Muscle layer of duodenum (tissue), 2 donors: Measurements from ENCODE around the gene MVB12B.

Experiments used
- H3K27ac ChIP-seq: one replicate; pipeline ENCODE4 v1.7.0; 2013; ENCODE audit warnings: mild to moderate bottlenecking, low read length
- H3K27me3 ChIP-seq: one replicate; pipeline ENCODE4 v1.7.0; 2013; ENCODE audit warnings: low read depth, mild to moderate bottlenecking, control low read depth, low read length
- H3K36me3 ChIP-seq, 2 donors: one replicate each; pipeline ENCODE4 v1.7.0; 2013; ENCODE audit warnings: low read length in 2 of 2, control low read depth in 1 of 2, mild to moderate bottlenecking in 1 of 2; ENCODE audit not compliant: insufficient read depth in 2 of 2, control insufficient read depth in 1 of 2
- H3K4me1 ChIP-seq, 2 donors: one replicate each; pipeline ENCODE4 v1.7.0; 2013; ENCODE audit warnings: low read length in 2 of 2, mild to moderate bottlenecking in 2 of 2, control low read depth in 1 of 2, moderate library complexity in 1 of 2; ENCODE audit not compliant: insufficient read depth in 2 of 2, control insufficient read depth in 1 of 2
- H3K4me3 ChIP-seq, 2 donors: one replicate each; pipeline ENCODE4 v1.7.0; 2013; ENCODE audit warnings: low read length in 2 of 2, low read depth in 1 of 2, mild to moderate bottlenecking in 1 of 2
- H3K9me3 ChIP-seq, 2 donors: one replicate each; pipeline ENCODE4 v1.7.0; 2013; ENCODE audit warnings: low read length in 2 of 2, control low read depth in 1 of 2, mild to moderate bottlenecking in 1 of 2; ENCODE audit not compliant: control insufficient read depth in 1 of 2
- donor health status: healthy.

MVB12B gene

DNA sequence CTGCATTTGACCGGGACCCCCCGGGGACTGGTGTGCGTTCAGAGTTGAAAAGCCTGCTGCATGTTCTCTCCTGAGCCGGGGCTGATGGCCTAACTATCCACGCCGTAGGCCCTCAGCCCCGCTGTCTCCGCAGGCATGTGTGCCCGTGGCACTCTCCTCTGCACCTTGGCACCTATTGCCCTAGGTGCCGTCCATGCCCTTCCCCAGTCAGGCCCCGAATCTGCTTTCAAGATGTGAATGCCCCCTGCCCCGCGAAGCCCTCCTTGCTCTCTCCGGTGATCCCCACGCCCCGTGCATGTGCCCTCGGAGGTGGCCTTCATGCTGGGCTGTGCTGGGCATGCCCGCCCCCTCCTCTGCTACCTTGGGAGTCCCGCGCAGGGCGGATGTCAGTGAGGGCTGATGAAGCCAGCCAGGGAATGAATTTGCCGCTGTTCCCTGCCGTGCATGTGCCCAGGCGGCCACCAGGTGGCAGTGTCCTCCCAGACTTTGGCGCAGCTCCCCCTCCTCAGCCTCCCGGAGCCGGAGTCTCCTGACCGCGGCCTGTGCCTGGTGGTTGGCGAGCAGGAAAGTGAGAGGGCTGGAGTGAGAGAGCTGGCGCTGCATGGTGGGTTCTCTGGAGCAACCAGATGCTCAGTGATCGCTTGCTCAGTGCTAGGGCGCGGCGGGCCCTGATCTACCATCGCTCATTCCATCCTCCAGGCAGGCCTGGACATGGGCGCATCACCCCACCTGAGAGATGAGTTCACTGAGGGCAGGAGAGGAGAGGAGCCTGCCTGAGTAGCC, 174.2 kb downstream of the MVB12B start:
- H3K27ac ChIP-seq, result no peak overlapping the region
- H3K36me3 ChIP-seq, result peaks cover 4 to 20% of the 10 kb centered on the region in 2 donors
- H3K27me3 ChIP-seq, result no peaks in the 10 kb centered on the region
- H3K9me3 ChIP-seq, result no peaks in the 10 kb centered on the region
- H3K4me3 ChIP-seq, result no peak overlapping the region
- H3K4me1 ChIP-seq, result peaks cover 0 to 15% of the 10 kb centered on the region in 2 donors

GRCh38 chr9:126501383-126502331, 175.0 kb downstream of the MVB12B start:
- H3K27me3 ChIP-seq, result no peaks in the 10 kb centered on the region
- peaks cover 0 to 15% of the 10 kb centered on the region in 2 donors for H3K4me1 ChIP-seq
- H3K4me3 ChIP-seq, result no peak overlapping the region
- no peaks in the 10 kb centered on the region for H3K9me3 ChIP-seq
- no peak overlapping the region for H3K27ac ChIP-seq
- peaks cover 4 to 19% of the 10 kb centered on the region in 2 donors for H3K36me3 ChIP-seq

- H3K9me3 ChIP-seq, result no peaks in the 10 kb centered on the region
- no peak overlapping the region for H3K27ac ChIP-seq
- peaks cover 4 to 19% of the 10 kb centered on the region in 2 donors for H3K36me3 ChIP-seq
- no peak overlapping the region for H3K4me3 ChIP-seq
- peaks cover 0 to 15% of the 10 kb centered on the region in 2 donors for H3K4me1 ChIP-seq
- H3K27me3 ChIP-seq, result no peaks in the 10 kb centered on the region
Observed at GRCh38 chr9:126502417-126503332, 176.0 kb downstream of the MVB12B start.

- Histone ChIP-seq H3K27me3 (no peaks in the 10 kb centered on the region), H3K4me1 (peaks cover 0 to 15% of the 10 kb centered on the region in 2 donors), H3K4me3 (no peak overlapping the region), H3K27ac (no peak overlapping the region), H3K9me3 (no peaks in the 10 kb centered on the region), H3K36me3 (peaks cover 4 to 19% of the 10 kb centered on the region in 2 donors)
Observed at GRCh38 chr9:126503333-126504085, 176.9 kb downstream of the MVB12B start.

DNA sequence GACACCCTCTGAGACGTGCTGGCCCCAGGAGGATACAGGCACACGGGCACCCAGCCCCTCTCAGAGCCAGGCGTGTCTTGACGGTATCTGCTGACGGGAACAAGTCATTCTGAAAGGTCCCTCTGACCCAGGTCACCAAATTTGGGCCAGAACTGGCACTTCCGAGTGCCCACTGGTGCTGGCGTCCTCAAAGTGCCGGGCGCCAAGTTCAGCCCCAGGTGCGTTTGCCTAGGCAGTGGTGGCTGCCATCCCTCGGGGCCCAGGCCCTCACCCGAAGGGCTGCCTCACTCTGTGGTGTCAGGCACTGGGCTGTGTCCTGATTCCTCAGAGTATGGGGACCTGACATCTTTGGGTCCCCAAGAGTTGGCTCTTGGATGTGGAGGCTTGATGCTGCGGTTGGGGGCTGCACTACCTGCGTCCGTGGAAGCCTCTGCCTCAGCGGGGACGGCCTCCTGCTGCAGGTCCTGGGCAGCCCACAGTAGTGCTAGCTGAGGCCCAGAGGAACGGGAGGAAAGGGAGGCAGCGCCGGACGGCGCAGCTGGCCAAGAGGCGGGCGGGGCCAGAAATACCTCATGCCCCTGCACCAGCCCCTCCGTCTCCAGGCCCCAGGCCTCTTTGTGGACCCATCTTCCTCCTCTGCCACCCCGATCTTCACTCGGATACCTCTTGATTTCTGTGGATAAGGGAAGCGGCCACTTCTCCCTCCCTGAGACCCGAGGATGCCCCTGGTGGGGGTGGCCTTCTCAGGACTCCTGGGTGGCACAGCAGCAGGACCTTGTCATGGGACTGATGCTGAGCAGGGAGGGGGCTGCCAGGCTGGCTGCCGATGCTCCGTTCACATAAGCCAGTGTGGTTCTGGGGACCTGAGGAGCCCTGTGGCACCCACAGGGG, 177.7 kb downstream of the MVB12B start:
- peaks cover 0 to 14% of the 10 kb centered on the region in 2 donors for H3K4me1 ChIP-seq
- no peak overlapping the region for H3K4me3 ChIP-seq

GRCh38 chr9:126504977-126505455, 178.4 kb downstream of the MVB12B start:
- Histone ChIP-seq H3K36me3 (peaks cover 4 to 19% of the 10 kb centered on the region in 2 donors), H3K27me3 (no peaks in the 10 kb centered on the region), H3K4me1 (peaks cover 0 to 8% of the 10 kb centered on the region in 2 donors), H3K9me3 (no peaks in the 10 kb centered on the region), H3K4me3 (no peak overlapping the region), H3K27ac (no peak overlapping the region)

More for the DNA sequence above, 177.7 kb downstream of the MVB12B start:
- no peak overlapping the region for H3K27ac ChIP-seq
- H3K27me3 ChIP-seq, result no peaks in the 10 kb centered on the region
- no peaks in the 10 kb centered on the region for H3K9me3 ChIP-seq
- peaks cover 4 to 19% of the 10 kb centered on the region in 2 donors for H3K36me3 ChIP-seq

- Histone ChIP-seq H3K4me1 (no peaks in the 10 kb centered on the region), H3K27ac (no peak overlapping the region), H3K36me3 (peaks cover 4 to 19% of the 10 kb centered on the region in 2 donors), H3K4me3 (no peak overlapping the region), H3K27me3 (no peaks in the 10 kb centered on the region), H3K9me3 (no peaks in the 10 kb centered on the region)
Observed at GRCh38 chr9:126505697-126506346, 179.2 kb downstream of the MVB12B start.

- Histone ChIP-seq H3K27ac (no peak overlapping the region), H3K4me3 (no peak overlapping the region), H3K27me3 (no peaks in the 10 kb centered on the region), H3K9me3 (no peaks in the 10 kb centered on the region), H3K36me3 (peaks cover 4 to 19% of the 10 kb centered on the region in 2 donors), H3K4me1 (no peaks in the 10 kb centered on the region)
Observed at GRCh38 chr9:126506361-126507317, 180.0 kb downstream of the MVB12B start.
